ENCODE results near the gene NHLRC4. TPM values are rescaled to one million over a fixed set of nuclear protein-coding genes. Genes with fewer than 3 reads are reported as not detected.

NHLRC4 gene
- total and polyA plus RNA-seq, 2 of the 4 experiments (the other 2 are of a cell fraction): 0.72 to 0.84 TPM

GRCh38 chr16:559021-559380 is 7.8 kb upstream of the NHLRC4 start:
- Histone ChIP-seq H3K56ac (ENCODE audit: extremely low read depth, insufficient read depth, low read length) (no peak overlapping the region), H3K23ac (ENCODE audit: low read depth, low read length) (no peak overlapping the region), H2BK5ac (ENCODE audit: low read depth, low read length, poor library complexity, severe bottlenecking) (no peak overlapping the region), H2BK20ac (ENCODE audit: low read depth, low read length) (no peak overlapping the region), H2BK15ac (ENCODE audit: low read depth, low read length) (no peak overlapping the region), H3K79me1 (ENCODE audit: low read depth in 1 of 2, low read length in 2 of 2) (no peaks in the 10 kb centered on the region), H3K27ac (ENCODE audit: insufficient read depth, low read length) (no peak overlapping the region), H3K4ac (ENCODE audit: low read depth, low read length) (no peak overlapping the region), H4K5ac (ENCODE audit: low read depth, low read length) (no peak overlapping the region), H3K14ac (replicated peaks; ENCODE audit: low read depth, low read length) (no peak overlapping the region), H3K27me3 (ENCODE audit: control insufficient read depth, insufficient read depth, low read length) (peaks cover 48% of the 10 kb centered on the region), H4K91ac (ENCODE audit: insufficient read depth, low read depth, low read length) (no peak overlapping the region), H3K9me3 (ENCODE audit: control insufficient read depth, insufficient read depth, low read length) (no peaks in the 10 kb centered on the region), H3K4me1 (ENCODE audit: control insufficient read depth, insufficient read depth, low read length) (0 out of 2 replicates have a peak, but pooled peaks cover 3% of the 10 kb centered on the region), H3K9me1 (ENCODE audit: insufficient read depth, low read length) (no peaks in the 10 kb centered on the region; the same call in 1 of the 2 replicates), H3K36me3 (ENCODE audit: control insufficient read depth, insufficient read depth, low read length) (peaks cover under 1% of the 10 kb centered on the region; the same call in 1 of the 2 replicates), H2AK5ac (ENCODE audit: low read depth, low read length) (no peak overlapping the region), H2AFZ (replicated peaks; ENCODE audit: low read length, poor library complexity) (no peak overlapping the region), H4K20me1 (ENCODE audit: insufficient read depth, low read length) (peaks cover 9% of the 10 kb centered on the region; the same call in 1 of the 2 replicates), H2BK120ac (ENCODE audit: low read depth, low read length) (no peak overlapping the region), H4K8ac (ENCODE audit: low read depth in 2 of 2, low read length in 2 of 2) (no peak overlapping the region), H3K18ac (ENCODE audit: low read depth, low read length) (no peak overlapping the region), H3K9ac (ENCODE audit: low read depth, low read length) (no peak overlapping the region), H3K4me2 (ENCODE audit: low read depth, low read length) (no peak overlapping the region), H2AK9ac (replicated peaks; ENCODE audit: low read depth, low read length, poor library complexity) (no peak overlapping the region), H3K4me3 (ENCODE audit: insufficient read depth, low read depth, low read length) (no peak overlapping the region)
- 66% methylated on average over 7 of the region's 15 CpGs; no CpG with 5 or more reads in 1 of the 2 experiments for WGBS, 2 experiments (ENCODE audit: extremely low coverage in 2 of 2, insufficient read length in 1 of 2)
- dilution Hi-C loops (cut with HindIII; ENCODE audit: low sequenced_read_pairs, unreplicated experiment): no loop called here
- intact Hi-C loops (cut with micrococcal nuclease): no loop called here
- in situ Hi-C loops (cut with MboI; ENCODE audit: low sequenced_read_pairs): no loop called here
- POLR2A ChIA-PET (ENCODE audit: unreplicated experiment): no interaction called here
- no peak for TF ChIP-seq POLR2A (IDR thresholded peaks at IDR 0.05; ENCODE audit: low read depth, low read length)
- no peak for TF ChIP-seq CEBPB (IDR thresholded peaks at IDR 0.05; ENCODE audit: low read depth, low read length)
- TF ChIP-seq BHLHE40 (IDR thresholded peaks at IDR 0.05; ENCODE audit: low read depth, low read length): no peak
- TF ChIP-seq, protein P1, sequence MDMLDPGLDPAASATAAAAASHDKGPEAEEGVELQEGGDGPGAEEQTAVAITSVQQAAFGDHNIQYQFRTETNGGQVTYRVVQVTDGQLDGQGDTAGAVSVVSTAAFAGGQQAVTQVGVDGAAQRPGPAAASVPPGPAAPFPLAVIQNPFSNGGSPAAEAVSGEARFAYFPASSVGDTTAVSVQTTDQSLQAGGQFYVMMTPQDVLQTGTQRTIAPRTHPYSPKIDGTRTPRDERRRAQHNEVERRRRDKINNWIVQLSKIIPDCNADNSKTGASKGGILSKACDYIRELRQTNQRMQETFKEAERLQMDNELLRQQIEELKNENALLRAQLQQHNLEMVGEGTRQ (IDR thresholded peaks at IDR 0.05; ENCODE audit: low read depth, low read length): no peak
- TF ChIP-seq RFX5 (IDR thresholded peaks at IDR 0.05; ENCODE audit: low read depth, low read length): no peak
- TF ChIP-seq, protein P2, sequence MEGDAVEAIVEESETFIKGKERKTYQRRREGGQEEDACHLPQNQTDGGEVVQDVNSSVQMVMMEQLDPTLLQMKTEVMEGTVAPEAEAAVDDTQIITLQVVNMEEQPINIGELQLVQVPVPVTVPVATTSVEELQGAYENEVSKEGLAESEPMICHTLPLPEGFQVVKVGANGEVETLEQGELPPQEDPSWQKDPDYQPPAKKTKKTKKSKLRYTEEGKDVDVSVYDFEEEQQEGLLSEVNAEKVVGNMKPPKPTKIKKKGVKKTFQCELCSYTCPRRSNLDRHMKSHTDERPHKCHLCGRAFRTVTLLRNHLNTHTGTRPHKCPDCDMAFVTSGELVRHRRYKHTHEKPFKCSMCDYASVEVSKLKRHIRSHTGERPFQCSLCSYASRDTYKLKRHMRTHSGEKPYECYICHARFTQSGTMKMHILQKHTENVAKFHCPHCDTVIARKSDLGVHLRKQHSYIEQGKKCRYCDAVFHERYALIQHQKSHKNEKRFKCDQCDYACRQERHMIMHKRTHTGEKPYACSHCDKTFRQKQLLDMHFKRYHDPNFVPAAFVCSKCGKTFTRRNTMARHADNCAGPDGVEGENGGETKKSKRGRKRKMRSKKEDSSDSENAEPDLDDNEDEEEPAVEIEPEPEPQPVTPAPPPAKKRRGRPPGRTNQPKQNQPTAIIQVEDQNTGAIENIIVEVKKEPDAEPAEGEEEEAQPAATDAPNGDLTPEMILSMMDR (conservative IDR thresholded peaks at IDR 0.05; ENCODE audit: low read depth, low read length): no peak
- no peak for TF ChIP-seq NFE2L2 (IDR thresholded peaks at IDR 0.05; ENCODE audit: low read depth, low read length)
- TF ChIP-seq FOS (IDR thresholded peaks at IDR 0.05; ENCODE audit: low read depth, low read length): no peak
- TF ChIP-seq, protein P3, sequence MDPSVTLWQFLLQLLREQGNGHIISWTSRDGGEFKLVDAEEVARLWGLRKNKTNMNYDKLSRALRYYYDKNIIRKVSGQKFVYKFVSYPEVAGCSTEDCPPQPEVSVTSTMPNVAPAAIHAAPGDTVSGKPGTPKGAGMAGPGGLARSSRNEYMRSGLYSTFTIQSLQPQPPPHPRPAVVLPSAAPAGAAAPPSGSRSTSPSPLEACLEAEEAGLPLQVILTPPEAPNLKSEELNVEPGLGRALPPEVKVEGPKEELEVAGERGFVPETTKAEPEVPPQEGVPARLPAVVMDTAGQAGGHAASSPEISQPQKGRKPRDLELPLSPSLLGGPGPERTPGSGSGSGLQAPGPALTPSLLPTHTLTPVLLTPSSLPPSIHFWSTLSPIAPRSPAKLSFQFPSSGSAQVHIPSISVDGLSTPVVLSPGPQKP (IDR thresholded peaks at IDR 0.05; ENCODE audit: borderline replicate concordance, low read depth, low read length): no peak
- no peak for TF ChIP-seq MAZ (IDR thresholded peaks at IDR 0.05; ENCODE audit: borderline replicate concordance, low read depth, low read length)
- no peak for TF ChIP-seq RCOR1 (IDR thresholded peaks at IDR 0.05; ENCODE audit: insufficient replicate concordance, low read length)
- no peak for TF ChIP-seq MXI1 (IDR thresholded peaks at IDR 0.05; ENCODE audit: borderline replicate concordance, low read depth, low read length)
- TF ChIP-seq SMC3 (IDR thresholded peaks at IDR 0.05; ENCODE audit: low read depth, low read length): no peak
- no peak for TF ChIP-seq MAFK (IDR thresholded peaks at IDR 0.05; ENCODE audit: low read depth, low read length)
- no peak for TF ChIP-seq RAD21 (IDR thresholded peaks at IDR 0.05; ENCODE audit: low read length)
- no peak for TF ChIP-seq CHD1 (IDR thresholded peaks at IDR 0.05; ENCODE audit: low read depth, low read length)
- BruUV-seq (replicated peaks): no TSS peak
- no peak for DNase-seq
- CTCF ChIA-PET: no interaction called here
- ATAC-seq (ENCODE audit: low read depth): no peak
